ENCODE data around the gene MYO3B.

DNA sequence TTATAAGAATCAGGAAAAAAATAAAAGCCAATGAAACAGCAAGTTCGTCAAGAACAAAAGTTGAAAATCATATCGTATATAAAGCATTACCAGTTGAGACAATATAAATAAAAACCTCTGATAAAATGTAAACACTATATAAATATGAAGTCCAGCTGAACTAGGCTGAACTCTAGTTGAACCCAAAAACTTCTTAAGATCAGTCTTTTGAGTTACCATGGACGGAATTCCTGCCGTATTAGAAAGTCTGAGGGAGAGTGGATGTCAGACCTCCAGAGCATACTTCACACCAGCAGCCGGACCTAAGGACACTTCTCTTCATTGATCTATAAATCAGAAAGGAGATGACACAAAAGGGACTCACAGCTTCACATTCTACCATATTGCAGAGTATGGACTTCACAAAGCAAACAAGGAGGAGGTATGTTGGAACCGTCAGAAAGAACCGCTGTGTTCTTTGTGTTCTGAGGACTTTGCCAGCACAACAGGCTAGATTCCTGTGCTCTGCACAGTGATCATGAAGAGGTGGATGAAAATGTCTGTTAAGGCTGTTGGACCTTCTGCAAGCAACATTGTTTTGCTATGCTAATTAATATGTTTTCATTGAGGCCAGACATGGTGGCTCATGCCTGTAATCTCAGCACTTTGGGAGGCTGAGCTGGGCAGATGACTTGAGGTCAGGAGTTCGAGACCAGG is 469.9 kb downstream of the MYO3B start:
- TF ChIP-seq, protein P1, sequence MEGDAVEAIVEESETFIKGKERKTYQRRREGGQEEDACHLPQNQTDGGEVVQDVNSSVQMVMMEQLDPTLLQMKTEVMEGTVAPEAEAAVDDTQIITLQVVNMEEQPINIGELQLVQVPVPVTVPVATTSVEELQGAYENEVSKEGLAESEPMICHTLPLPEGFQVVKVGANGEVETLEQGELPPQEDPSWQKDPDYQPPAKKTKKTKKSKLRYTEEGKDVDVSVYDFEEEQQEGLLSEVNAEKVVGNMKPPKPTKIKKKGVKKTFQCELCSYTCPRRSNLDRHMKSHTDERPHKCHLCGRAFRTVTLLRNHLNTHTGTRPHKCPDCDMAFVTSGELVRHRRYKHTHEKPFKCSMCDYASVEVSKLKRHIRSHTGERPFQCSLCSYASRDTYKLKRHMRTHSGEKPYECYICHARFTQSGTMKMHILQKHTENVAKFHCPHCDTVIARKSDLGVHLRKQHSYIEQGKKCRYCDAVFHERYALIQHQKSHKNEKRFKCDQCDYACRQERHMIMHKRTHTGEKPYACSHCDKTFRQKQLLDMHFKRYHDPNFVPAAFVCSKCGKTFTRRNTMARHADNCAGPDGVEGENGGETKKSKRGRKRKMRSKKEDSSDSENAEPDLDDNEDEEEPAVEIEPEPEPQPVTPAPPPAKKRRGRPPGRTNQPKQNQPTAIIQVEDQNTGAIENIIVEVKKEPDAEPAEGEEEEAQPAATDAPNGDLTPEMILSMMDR (IDR thresholded peaks at IDR 0.05; ENCODE audit: low read length), result no peak
- TF ChIP-seq EZH2 (optimal IDR thresholded peaks at IDR 0.05; ENCODE audit: low read depth, low read length) (no peak), EZH2phosphoT487 (IDR thresholded peaks at IDR 0.05; ENCODE audit: low read length) (no peak)
